ENCODE data around the gene PHLPP1. TPM values are rescaled to one million over a fixed set of nuclear protein-coding genes. Genes with fewer than 3 reads are reported as not detected.

PHLPP1 gene
- 27.5 and 29.6 TPM in 2 replicates for total RNA-seq
- long read RNA-seq, partial matches to known transcripts: 4 of 6 reads
- long read RNA-seq, other reads (novel, unspliced or antisense): 2 of 6 reads

- Mint-ChIP-seq H3K4me3 (peak within 1 kb of the TSS; percentile 97), H3K27ac (ENCODE audit: unreplicated experiment) (peak within 1 kb of the TSS; percentile 98), H3K36me3 (ENCODE audit: low read depth) (no peaks in the 10 kb centered on the region), H3K9me3 (no peaks in the 10 kb centered on the region), H3K27me3 (ENCODE audit: low read depth) (no peaks in the 10 kb centered on the region), H3K4me1 (peaks cover 44% of the 10 kb centered on the region)
- no peak for DNase-seq (ENCODE audit: low read depth, low spot score)
- TF ChIP-seq, protein P1, sequence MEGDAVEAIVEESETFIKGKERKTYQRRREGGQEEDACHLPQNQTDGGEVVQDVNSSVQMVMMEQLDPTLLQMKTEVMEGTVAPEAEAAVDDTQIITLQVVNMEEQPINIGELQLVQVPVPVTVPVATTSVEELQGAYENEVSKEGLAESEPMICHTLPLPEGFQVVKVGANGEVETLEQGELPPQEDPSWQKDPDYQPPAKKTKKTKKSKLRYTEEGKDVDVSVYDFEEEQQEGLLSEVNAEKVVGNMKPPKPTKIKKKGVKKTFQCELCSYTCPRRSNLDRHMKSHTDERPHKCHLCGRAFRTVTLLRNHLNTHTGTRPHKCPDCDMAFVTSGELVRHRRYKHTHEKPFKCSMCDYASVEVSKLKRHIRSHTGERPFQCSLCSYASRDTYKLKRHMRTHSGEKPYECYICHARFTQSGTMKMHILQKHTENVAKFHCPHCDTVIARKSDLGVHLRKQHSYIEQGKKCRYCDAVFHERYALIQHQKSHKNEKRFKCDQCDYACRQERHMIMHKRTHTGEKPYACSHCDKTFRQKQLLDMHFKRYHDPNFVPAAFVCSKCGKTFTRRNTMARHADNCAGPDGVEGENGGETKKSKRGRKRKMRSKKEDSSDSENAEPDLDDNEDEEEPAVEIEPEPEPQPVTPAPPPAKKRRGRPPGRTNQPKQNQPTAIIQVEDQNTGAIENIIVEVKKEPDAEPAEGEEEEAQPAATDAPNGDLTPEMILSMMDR (conservative IDR thresholded peaks at IDR 0.05): no peak
Observed at GRCh38 chr18:62715436-62715758, at the start of gene PHLPP1. Gene PHLPP1 (plus strand): TSS chr18:62715541. CDS start chr18:62715684, 143 bp downstream.

GRCh38 chr18:62669225-62669624, 46.1 kb upstream of the PHLPP1 start:
- no peak for DNase-seq (ENCODE audit: low read depth, low spot score)
- peaks cover 16% of the 10 kb centered on the region for H3K4me1 Mint-ChIP-seq
- no peaks in the 10 kb centered on the region for H3K36me3 Mint-ChIP-seq (ENCODE audit: low read depth)
- TF ChIP-seq, protein P1 (conservative IDR thresholded peaks at IDR 0.05): no peak
- H3K9me3 Mint-ChIP-seq: no peaks in the 10 kb centered on the region
- no peak overlapping the region for H3K27ac Mint-ChIP-seq (ENCODE audit: unreplicated experiment)
- no peak overlapping the region for H3K4me3 Mint-ChIP-seq
- H3K27me3 Mint-ChIP-seq (ENCODE audit: low read depth): no peaks in the 10 kb centered on the region

- H3K36me3 Mint-ChIP-seq (ENCODE audit: low read depth): no peaks in the 10 kb centered on the region
- H3K4me3 Mint-ChIP-seq: no peak overlapping the region
- DNase-seq (ENCODE audit: low read depth, low spot score): no peak
- no peaks in the 10 kb centered on the region for H3K27me3 Mint-ChIP-seq (ENCODE audit: low read depth)
- H3K4me1 Mint-ChIP-seq: peaks cover 16% of the 10 kb centered on the region
- no peak overlapping the region for H3K27ac Mint-ChIP-seq (ENCODE audit: unreplicated experiment)
- TF ChIP-seq, protein P1 (conservative IDR thresholded peaks at IDR 0.05): no peak
- no peaks in the 10 kb centered on the region for H3K9me3 Mint-ChIP-seq
Observed at GRCh38 chr18:62670573-62670972, 44.8 kb upstream of the PHLPP1 start.

GRCh38 chr18:62672600-62672999, 42.7 kb upstream of the PHLPP1 start:
- Mint-ChIP-seq H3K36me3 (ENCODE audit: low read depth) (no peaks in the 10 kb centered on the region), H3K27ac (ENCODE audit: unreplicated experiment) (no peak overlapping the region), H3K9me3 (no peaks in the 10 kb centered on the region), H3K27me3 (ENCODE audit: low read depth) (no peaks in the 10 kb centered on the region), H3K4me1 (peaks cover 16% of the 10 kb centered on the region), H3K4me3 (no peak overlapping the region)
- DNase-seq (ENCODE audit: low read depth, low spot score): no peak
- TF ChIP-seq, protein P1 (conservative IDR thresholded peaks at IDR 0.05): no peak

- DNase-seq (ENCODE audit: low read depth, low spot score): no peak
- peak overlapping the region; percentile 60 for H3K27ac Mint-ChIP-seq (ENCODE audit: unreplicated experiment)
- peaks cover under 1% of the 10 kb centered on the region for H3K36me3 Mint-ChIP-seq (ENCODE audit: low read depth)
- TF ChIP-seq, protein P1 (conservative IDR thresholded peaks at IDR 0.05): no peak
- no peaks in the 10 kb centered on the region for H3K27me3 Mint-ChIP-seq (ENCODE audit: low read depth)
- H3K9me3 Mint-ChIP-seq: peaks cover 1% of the 10 kb centered on the region
- H3K4me3 Mint-ChIP-seq: no peak overlapping the region
- peaks cover 13% of the 10 kb centered on the region for H3K4me1 Mint-ChIP-seq
Observed at GRCh38 chr18:62678847-62679485, 36.4 kb upstream of the PHLPP1 start.
